Measurements from ENCODE around the gene CXCL10.

DNA sequence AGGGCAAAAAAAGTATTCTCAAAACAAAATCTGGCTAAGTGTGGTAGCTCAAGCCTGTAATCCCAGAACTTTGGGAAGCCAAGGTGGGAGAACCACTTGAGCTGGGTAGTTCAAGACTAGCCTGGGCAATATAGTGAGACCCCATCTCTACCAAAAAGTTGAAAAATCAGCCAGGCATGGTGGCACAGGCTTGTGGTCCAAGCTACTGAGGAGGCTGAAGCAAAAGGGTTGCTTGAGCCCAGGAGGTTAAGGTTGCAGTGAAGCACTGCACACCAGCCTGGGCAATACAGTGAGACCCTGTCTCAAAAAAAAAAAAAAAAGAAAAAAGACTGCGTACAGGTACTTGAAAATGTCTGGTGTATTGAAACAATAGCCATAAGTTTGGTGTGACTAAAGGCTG, 30.8 kb downstream of the CXCL10 start:
- no peak for TF ChIP-seq CTCF (IDR thresholded peaks at IDR 0.05)
- TF ChIP-seq POLR2A (IDR thresholded peaks at IDR 0.05) = no peak

All from uterus (tissue), 2 donors.